Tibial nerve (tissue), 4 donors: ENCODE data around the gene MPRIP. TPM values are rescaled to one million over a fixed set of nuclear protein-coding genes. Genes with fewer than 3 reads are reported as not detected.
A peak's percentile ranks its signal among the peaks of the same experiment; 100 is the strongest.

ENCODE experiments used
- DNase-seq, 2 donors: peaks; one replicate each; pipeline ENCODE4 v3.0.0-alpha.2; 2019; ENCODE audit warnings: low spot score in 2 of 2
- H3K27ac ChIP-seq, 4 donors: fragments of 200-600 bp; sonication (generic) in 3 of 4; one replicate each; pipeline ENCODE4 v1.5.1; 2017 to 2019; ENCODE audit warnings: mild to moderate bottlenecking in 1 of 4
- H3K27me3 ChIP-seq, 2 donors: fragments of 200-600 bp; sonication (generic) in 1 of 2; one replicate each; pipeline versions ENCODE4 v1.5.1 to v1.6.0; 2017 to 2019
- H3K36me3 ChIP-seq, 3 donors: fragments of 200-600 bp; sonication (generic); one replicate each; pipeline ENCODE4 v1.5.1; 2018 to 2019
- H3K4me1 ChIP-seq, 4 donors: fragments of 200-600 bp; sonication (generic) in 3 of 4; one replicate each; pipeline ENCODE4 v1.5.1; 2017 to 2019
- H3K4me3 ChIP-seq, 4 donors: fragments of 200-600 bp; sonication (generic) in 3 of 4; one replicate each; pipeline ENCODE4 v1.5.1; 2017 to 2019; ENCODE audit warnings: mild to moderate bottlenecking in 1 of 4, moderate library complexity in 1 of 4
- H3K9me3 ChIP-seq, 4 donors: fragments of 200-600 bp; sonication (generic) in 3 of 4; one replicate each; pipeline ENCODE4 v1.5.1; 2017 to 2019
- CTCF ChIP-seq, 5 experiments: fragments of 200-600 bp in 3 of 5; fragments of 450-650 bp in 2 of 5; sonication (generic) in 3 of 5; IDR thresholded peaks; one replicate each; pipeline ENCODE4 v1.5.1; 2016 to 2019; ENCODE audit warnings: antibody characterized with exemption in 5 of 5, mild to moderate bottlenecking in 3 of 5, moderate library complexity in 2 of 5
- EP300 ChIP-seq, 2 donors: sonication (generic); formaldehyde crosslinking; IDR thresholded peaks; one replicate each; pipeline ENCODE4 v1.6.1; 2017; ENCODE audit warnings: antibody characterized with exemption in 2 of 2, mild to moderate bottlenecking in 1 of 2
- POLR2A ChIP-seq, 2 donors: fragments of 450-650 bp; IDR thresholded peaks; one replicate each; pipeline ENCODE4 v1.6.1; 2017; ENCODE audit warnings: antibody characterized with exemption in 2 of 2, mild to moderate bottlenecking in 2 of 2, moderate library complexity in 2 of 2
- WGBS, 2 donors: methylation state at CpG; one replicate each; pipeline ENCODE4 v1.1.5; 2018; 5-methylcytosine and 5-hydroxymethylcytosine counted together
- total RNA-seq, 4 donors: library from RNA; depleted of rRNA; stranded (reverse); fragments of >200 nt; gene quantifications; one replicate each; pipeline ENCODE4 v1.1.0, GENCODE V29; 2016

Gene MPRIP
- total RNA-seq, 4 donors from 2014 or later: 216 to 291 (median 265) TPM

DNA sequence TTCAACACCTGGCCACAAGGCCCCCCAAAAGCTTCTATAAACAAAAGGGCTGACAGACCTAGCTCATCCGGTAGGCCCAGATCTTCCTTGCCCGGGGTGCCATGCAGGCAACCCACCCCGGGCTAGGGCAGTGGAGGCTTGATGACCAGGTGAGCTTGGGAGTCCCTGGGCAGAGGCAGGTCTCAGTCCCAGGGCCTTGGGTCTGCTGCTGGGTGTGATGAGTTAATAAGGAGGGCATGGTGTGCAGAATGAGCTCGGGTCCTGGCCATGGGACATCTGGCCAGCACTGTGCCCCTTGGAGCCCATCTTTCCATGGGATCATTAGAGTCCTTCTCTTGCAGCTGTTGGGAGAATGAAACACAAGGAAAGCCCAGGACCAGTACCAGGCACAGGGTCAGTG is 20.2 kb upstream of the MPRIP start:
- no peak for TF ChIP-seq EP300 (IDR thresholded peaks at IDR 0.05)
- TF ChIP-seq POLR2A (IDR thresholded peaks at IDR 0.05): no peak
- TF ChIP-seq CTCF (IDR thresholded peaks at IDR 0.05): no peak
- no peaks in the 10 kb centered on the region for H3K36me3 ChIP-seq
- H3K27me3 ChIP-seq: no peaks in the 10 kb centered on the region
- DNase-seq: no peak
- 84 to 93% methylated on average over 4 of the region's 4 CpGs for WGBS, 2 donors
- peak overlapping the region; percentile 71 to 89 (median 74) for H3K27ac ChIP-seq
- H3K4me3 ChIP-seq: no peak overlapping the region
- H3K9me3 ChIP-seq: no peaks in the 10 kb centered on the region
- peaks cover 0 to 33% (median 26%) of the 10 kb centered on the region in 4 donors for H3K4me1 ChIP-seq

GRCh38 chr17:17022456-17022855 is 19.8 kb upstream of the MPRIP start:
- no peak overlapping the region for H3K4me3 ChIP-seq
- WGBS, 2 donors: 64 to 87% methylated on average over 1 to 5 of the region's 5 CpGs
- no peaks in the 10 kb centered on the region for H3K36me3 ChIP-seq
- DNase-seq: no peak
- peaks cover 0 to 36% (median 26%) of the 10 kb centered on the region in 4 donors for H3K4me1 ChIP-seq
- H3K27me3 ChIP-seq: no peaks in the 10 kb centered on the region
- no peaks in the 10 kb centered on the region for H3K9me3 ChIP-seq
- peak overlapping the region; percentile 71 to 89 (median 74) for H3K27ac ChIP-seq
- TF ChIP-seq CTCF (IDR thresholded peaks at IDR 0.05) (no peak), EP300 (IDR thresholded peaks at IDR 0.05) (no peak), POLR2A (IDR thresholded peaks at IDR 0.05) (no peak)

GRCh38 chr17:17024778-17025300 is 17.4 kb upstream of the MPRIP start:
- Histone ChIP-seq H3K27me3 (no peaks in the 10 kb centered on the region), H3K36me3 (no peaks in the 10 kb centered on the region), H3K27ac (peak overlapping the region in 2 of 4 donors; percentile 62 to 75), H3K9me3 (no peaks in the 10 kb centered on the region), H3K4me3 (no peak overlapping the region), H3K4me1 (peaks cover 0 to 60% (median 41%) of the 10 kb centered on the region in 4 donors)
- TF ChIP-seq EP300 (IDR thresholded peaks at IDR 0.05) (no peak), POLR2A (IDR thresholded peaks at IDR 0.05) (no peak)
- WGBS, 2 donors: 51 to 71% methylated on average over 5 to 8 of the region's 8 CpGs
- DNase-seq: no peak

GRCh38 chr17:17025621-17026020 is 16.6 kb upstream of the MPRIP start:
- no peaks in the 10 kb centered on the region for H3K9me3 ChIP-seq
- H3K27me3 ChIP-seq: no peaks in the 10 kb centered on the region
- no peaks in the 10 kb centered on the region for H3K36me3 ChIP-seq
- peaks cover 0 to 65% (median 38%) of the 10 kb centered on the region in 4 donors for H3K4me1 ChIP-seq
- TF ChIP-seq CTCF (IDR thresholded peaks at IDR 0.05): no peak
- TF ChIP-seq EP300 (IDR thresholded peaks at IDR 0.05): no peak
- no peak for TF ChIP-seq POLR2A (IDR thresholded peaks at IDR 0.05)
- no peak overlapping the region for H3K4me3 ChIP-seq
- 81 to 93% methylated on average over 5 of the region's 5 CpGs for WGBS, 2 donors
- H3K27ac ChIP-seq: peak overlapping the region in 2 of 4 donors; percentile 62 to 75
- no peak for DNase-seq

DNA sequence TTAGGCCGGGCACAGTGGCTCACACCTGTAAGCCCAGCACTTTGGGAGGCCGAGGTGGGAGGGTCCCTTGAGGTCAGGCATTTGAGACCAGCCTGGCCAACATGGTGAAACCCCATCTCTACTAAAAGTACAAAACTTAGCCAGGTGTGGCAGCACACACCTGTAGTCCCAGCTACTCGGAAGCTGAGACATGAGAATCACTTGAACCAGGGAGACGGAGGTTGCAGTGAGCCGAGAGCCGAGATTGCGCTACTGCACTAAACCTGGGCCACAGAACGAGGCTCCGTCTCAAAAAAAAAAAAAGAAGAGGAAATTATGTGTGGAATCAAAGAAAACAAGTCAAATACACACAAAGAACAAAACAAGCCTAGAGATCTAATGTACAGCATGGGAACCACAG is 16.1 kb upstream of the MPRIP start:
- no peaks in the 10 kb centered on the region for H3K36me3 ChIP-seq
- peaks cover 0 to 65% (median 33%) of the 10 kb centered on the region in 4 donors for H3K4me1 ChIP-seq
- DNase-seq: no peak
- TF ChIP-seq POLR2A (IDR thresholded peaks at IDR 0.05): no peak
- TF ChIP-seq EP300 (IDR thresholded peaks at IDR 0.05): no peak
- no peak for TF ChIP-seq CTCF (IDR thresholded peaks at IDR 0.05)
- no peaks in the 10 kb centered on the region for H3K27me3 ChIP-seq
- 89 to 92% methylated on average over 9 of the region's 9 CpGs for WGBS, 2 donors
- no peak overlapping the region for H3K4me3 ChIP-seq
- peak overlapping the region in 1 of 4 donors; percentile 75 for H3K27ac ChIP-seq
- H3K9me3 ChIP-seq: no peaks in the 10 kb centered on the region
